Progenitor cell of endocrine pancreas (in vitro differentiated cells): ENCODE results near the gene TCP11. TPM values are rescaled to one million over a fixed set of nuclear protein-coding genes. Genes with fewer than 3 reads are reported as not detected.

ENCODE experiments used
- DNase-seq: peaks from one replicate; pipeline ENCODE4 v3.0.0; 2021; ENCODE audit warnings: low spot score; ENCODE audit not compliant: unreplicated experiment
- H3K27ac Mint-ChIP-seq: 2 replicates; pipeline ENCODE4 v1.8.0; 2021; ENCODE audit warnings: mild to moderate bottlenecking, moderate library complexity, mixed read lengths
- H3K27me3 Mint-ChIP-seq: 2 replicates; pipeline ENCODE4 v1.8.0; 2021; ENCODE audit warnings: mixed read lengths
- H3K36me3 Mint-ChIP-seq: 2 replicates; pipeline ENCODE4 v1.8.0; 2022; ENCODE audit warnings: mixed read lengths; ENCODE audit not compliant: insufficient read depth
- H3K4me1 Mint-ChIP-seq: 2 replicates; pipeline ENCODE4 v1.8.0; 2021; ENCODE audit warnings: low read depth, mixed read lengths
- H3K4me3 Mint-ChIP-seq: 2 replicates; pipeline ENCODE4 v1.8.0; 2021; ENCODE audit warnings: low read depth, mild to moderate bottlenecking, moderate library complexity, mixed read lengths
- H3K9me3 Mint-ChIP-seq: 2 replicates; pipeline ENCODE4 v1.8.0; 2021; ENCODE audit warnings: low read depth, mixed read lengths
- CTCF ChIP-seq: fragments of 200-600 bp; sonication (generic); IDR thresholded peaks from one replicate; pipeline ENCODE4 v1.5.0; 2021; ENCODE audit warnings: antibody characterized with exemption, mild to moderate bottlenecking; ENCODE audit not compliant: unreplicated experiment
- total RNA-seq: library from RNA; stranded (reverse); gene quantifications from 2 replicates; pipeline ENCODE4 v1.2.1, GENCODE V29; 2021

TCP11 gene
- total RNA-seq, 1 donor from 2014 or later: not detected

- H3K4me3 Mint-ChIP-seq: no peak overlapping the region
- H3K4me1 Mint-ChIP-seq: peaks cover 20% of the 10 kb centered on the region
- no peaks in the 10 kb centered on the region for H3K27me3 Mint-ChIP-seq
- peaks cover 10% of the 10 kb centered on the region for H3K36me3 Mint-ChIP-seq
- TF ChIP-seq CTCF: no peak
- no peak overlapping the region for H3K27ac Mint-ChIP-seq
- DNase-seq: no peak
- no peaks in the 10 kb centered on the region for H3K9me3 Mint-ChIP-seq
These were observed 48.1 kb downstream of the TCP11 start for GRCh38 chr6:35093118-35093445.

GRCh38 chr6:35092362-35093117 is 48.6 kb downstream of the TCP11 start:
- H3K27ac Mint-ChIP-seq: no peak overlapping the region
- TF ChIP-seq CTCF: no peak

GRCh38 chr6:35091346-35092083 is 49.6 kb downstream of the TCP11 start:
- no peaks in the 10 kb centered on the region for H3K9me3 Mint-ChIP-seq
- H3K4me1 Mint-ChIP-seq: peaks cover 13% of the 10 kb centered on the region
- no peak for DNase-seq
- H3K27ac Mint-ChIP-seq: peak overlapping the region; percentile 64
- H3K4me3 Mint-ChIP-seq: no peak overlapping the region
- H3K36me3 Mint-ChIP-seq: peaks cover 10% of the 10 kb centered on the region
- no peaks in the 10 kb centered on the region for H3K27me3 Mint-ChIP-seq
- TF ChIP-seq CTCF: no peak

More at GRCh38 chr6:35092362-35093117, 48.6 kb downstream of the TCP11 start:
- DNase-seq: no peak
- Mint-ChIP-seq H3K36me3 (peaks cover 10% of the 10 kb centered on the region), H3K9me3 (no peaks in the 10 kb centered on the region), H3K4me3 (no peak overlapping the region), H3K27me3 (no peaks in the 10 kb centered on the region), H3K4me1 (peaks cover 19% of the 10 kb centered on the region)

- Mint-ChIP-seq H3K4me3 (no peak overlapping the region), H3K9me3 (no peaks in the 10 kb centered on the region), H3K27me3 (no peaks in the 10 kb centered on the region), H3K27ac (no peak overlapping the region), H3K4me1 (peaks cover 11% of the 10 kb centered on the region), H3K36me3 (peaks cover 10% of the 10 kb centered on the region)
- TF ChIP-seq CTCF: no peak
- no peak for DNase-seq
These were observed 50.4 kb downstream of the TCP11 start for GRCh38 chr6:35090734-35091133.

- no peak for DNase-seq
- Mint-ChIP-seq H3K4me3 (no peak overlapping the region), H3K4me1 (peaks cover 9% of the 10 kb centered on the region), H3K36me3 (peaks cover 10% of the 10 kb centered on the region), H3K27ac (no peak overlapping the region), H3K27me3 (no peaks in the 10 kb centered on the region), H3K9me3 (no peaks in the 10 kb centered on the region)
- TF ChIP-seq CTCF: no peak
These were observed 51.1 kb downstream of the TCP11 start for GRCh38 chr6:35089935-35090505.
